HCT116 (cell line): ENCODE results near the gene PRDM2.

Experiments used
- RAD21 ChIP-seq: IDR thresholded peaks from 2 replicates; pipeline ENCODE4 v1.6.1; 2012; ENCODE audit warnings: low read depth, mild to moderate bottlenecking
- SP1 ChIP-seq: IDR thresholded peaks from 2 replicates; pipeline ENCODE4 v1.6.1; 2012; ENCODE audit warnings: low read depth
- TF ChIP-seq, protein P1 (sequence below), 3 experiments: fragments of 200-600 bp in 1 of 3; sonication (generic) in 1 of 3; IDR thresholded peaks in 2 of 3; conservative IDR thresholded peaks in 1 of 3; 2 replicates each; pipeline ENCODE4 v1.5.1; 2012 to 2017; ENCODE audit warnings: low read depth in 2 of 3, low read length in 2 of 3, antibody characterized with exemption in 1 of 3, borderline replicate concordance in 1 of 3, control low read depth in 1 of 3, mild to moderate bottlenecking in 1 of 3, mixed read lengths in 1 of 3, mixed run types in 1 of 3, moderate library complexity in 1 of 3; ENCODE audit not compliant: insufficient read depth in 1 of 3

DNA sequence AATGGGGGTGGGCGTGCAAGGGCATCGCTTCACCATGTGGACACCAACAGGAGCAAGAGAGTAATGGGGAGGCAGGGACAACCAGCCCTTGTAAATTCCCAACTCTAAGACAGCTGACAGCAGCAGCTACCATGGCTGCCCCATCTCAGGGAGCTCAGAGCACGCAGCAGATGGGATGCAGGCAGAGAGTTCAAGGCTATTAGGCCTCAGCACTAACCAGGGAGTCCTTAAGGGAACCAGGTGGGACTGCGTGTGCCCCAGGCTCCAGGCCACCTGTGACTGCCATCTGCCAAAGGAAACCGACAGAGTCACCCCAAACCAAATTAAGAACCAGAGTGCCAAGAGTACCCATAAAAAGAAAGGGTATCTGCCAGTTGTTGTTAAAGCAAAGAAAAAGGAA is 33.7 kb upstream of the PRDM2 start:
- TF ChIP-seq RAD21 (no peak), SP1 (no peak)
- TF ChIP-seq, protein P1, sequence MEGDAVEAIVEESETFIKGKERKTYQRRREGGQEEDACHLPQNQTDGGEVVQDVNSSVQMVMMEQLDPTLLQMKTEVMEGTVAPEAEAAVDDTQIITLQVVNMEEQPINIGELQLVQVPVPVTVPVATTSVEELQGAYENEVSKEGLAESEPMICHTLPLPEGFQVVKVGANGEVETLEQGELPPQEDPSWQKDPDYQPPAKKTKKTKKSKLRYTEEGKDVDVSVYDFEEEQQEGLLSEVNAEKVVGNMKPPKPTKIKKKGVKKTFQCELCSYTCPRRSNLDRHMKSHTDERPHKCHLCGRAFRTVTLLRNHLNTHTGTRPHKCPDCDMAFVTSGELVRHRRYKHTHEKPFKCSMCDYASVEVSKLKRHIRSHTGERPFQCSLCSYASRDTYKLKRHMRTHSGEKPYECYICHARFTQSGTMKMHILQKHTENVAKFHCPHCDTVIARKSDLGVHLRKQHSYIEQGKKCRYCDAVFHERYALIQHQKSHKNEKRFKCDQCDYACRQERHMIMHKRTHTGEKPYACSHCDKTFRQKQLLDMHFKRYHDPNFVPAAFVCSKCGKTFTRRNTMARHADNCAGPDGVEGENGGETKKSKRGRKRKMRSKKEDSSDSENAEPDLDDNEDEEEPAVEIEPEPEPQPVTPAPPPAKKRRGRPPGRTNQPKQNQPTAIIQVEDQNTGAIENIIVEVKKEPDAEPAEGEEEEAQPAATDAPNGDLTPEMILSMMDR (IDR thresholded peaks at IDR 0.05 in 2 of 3, conservative IDR thresholded peaks at IDR 0.05 in 1 of 3; ENCODE audit: borderline replicate concordance in 1 of 3, insufficient read depth in 1 of 3, low read depth in 2 of 3, low read length in 2 of 3) = no peak
